Measurements from ENCODE around the gene LIPI. TPM values are rescaled to one million over a fixed set of nuclear protein-coding genes. Genes with fewer than 3 reads are reported as not detected.

The LIPI gene
- total RNA-seq, 1 experiment from 2014 or later, result not detected

GRCh38 chr21:14078746-14079375, 131.9 kb downstream of the LIPI start:
- Histone ChIP-seq H4K8ac (replicated peaks; ENCODE audit: insufficient read length, low read depth, low read length) (no peak overlapping the region), H2BK20ac (ENCODE audit: low read depth, low read length, poor library complexity, severe bottlenecking) (no peak overlapping the region), H3K23me2 (ENCODE audit: insufficient read length, low read depth, low read length, poor library complexity, severe bottlenecking) (no peaks in the 10 kb centered on the region), H2BK15ac (ENCODE audit: low read depth, low read length) (no peak overlapping the region), H3K79me2 (ENCODE audit: insufficient read depth, low read length) (no peaks in the 10 kb centered on the region), H3K23ac (ENCODE audit: insufficient read length, low read depth, low read length) (no peak overlapping the region), H3K4me1 (ENCODE audit: insufficient read depth, low read length) (no peaks in the 10 kb centered on the region), H3K9ac (ENCODE audit: extremely low read depth, insufficient read length, low read length) (no peak overlapping the region), H2BK5ac (ENCODE audit: insufficient read length, low read length) (no peak overlapping the region), H2BK120ac (ENCODE audit: low read depth, low read length, poor library complexity, severe bottlenecking) (no peak overlapping the region), H2AK5ac (ENCODE audit: insufficient read length, low read length) (no peak overlapping the region), H4K91ac (ENCODE audit: insufficient read length, low read depth, low read length) (no peak overlapping the region), H4K20me1 (ENCODE audit: control insufficient read depth, insufficient read depth, insufficient read length) (no peaks in the 10 kb centered on the region), H3K9me3 (ENCODE audit: control insufficient read depth, low read depth, low read length) (no peaks in the 10 kb centered on the region), H4K5ac (ENCODE audit: insufficient read length, low read depth, low read length) (no peak overlapping the region), H3T11ph (ENCODE audit: low read length) (no peak overlapping the region), H3K27me3 (ENCODE audit: insufficient read depth, low read length) (no peaks in the 10 kb centered on the region), H3K4me2 (ENCODE audit: insufficient read depth, insufficient read length, low read length) (no peak overlapping the region), H3K14ac (ENCODE audit: insufficient read depth, low read length) (no peak overlapping the region), H3K18ac (ENCODE audit: insufficient read length, low read depth, low read length) (no peak overlapping the region), H3K4ac (ENCODE audit: low read depth, low read length) (no peak overlapping the region), H2AFZ (ENCODE audit: low read length) (no peak overlapping the region), H3K79me1 (ENCODE audit: insufficient read depth, low read depth, low read length, poor library complexity, severe bottlenecking) (no peaks in the 10 kb centered on the region), H2BK12ac (ENCODE audit: insufficient read length, low read depth, low read length) (no peak overlapping the region), H3K56ac (ENCODE audit: insufficient read length, low read depth, low read length) (no peak overlapping the region), H3K27ac (ENCODE audit: insufficient read length, low read depth, low read length) (no peak overlapping the region)
- no peak for DNase-seq
- TF ChIP-seq CTCF (conservative IDR thresholded peaks at IDR 0.05), result no peak
- no CpG with 5 or more reads among the region's 40 CpGs for WGBS (ENCODE audit: extremely low coverage, insufficient read length, low lambda C conversion rate)
- H3K36me3 Mint-ChIP-seq (ENCODE audit: insufficient read depth in 1 of 3, low read depth in 3 of 3), result peaks cover 9 to 38% (median 27%) of the 10 kb centered on the region in 3 experiments; a peak in 6 of 7 replicates
- no peaks in the 10 kb centered on the region; the same call in 1 of the 2 replicates for H3K27me3 Mint-ChIP-seq (ENCODE audit: low read depth)
- peaks cover 0 to 7% of the 10 kb centered on the region in 2 experiments; a peak in 2 of 4 replicates for H3K4me1 Mint-ChIP-seq
- H3K27ac Mint-ChIP-seq, result no peak overlapping the region
- H3K4me3 Mint-ChIP-seq, result no peak overlapping the region; a peak in 1 of 5 replicates
- peaks cover 75 to 85% of the 10 kb centered on the region in 2 experiments for H3K9me3 Mint-ChIP-seq
